Mammary microvascular endothelial cell (primary cell): ENCODE measurements around the gene CELF4. TPM values are rescaled to one million over a fixed set of nuclear protein-coding genes. Genes with fewer than 3 reads are reported as not detected.

Experiments used
- total RNA-seq: library from RNA; depleted of rRNA; stranded (reverse); fragments of >200 nt; gene quantifications from 2 replicates; pipeline ENCODE4 v1.2.3, GENCODE V29; 2015

The CELF4 gene
- total RNA-seq, result not detected in 2 replicates

DNA sequence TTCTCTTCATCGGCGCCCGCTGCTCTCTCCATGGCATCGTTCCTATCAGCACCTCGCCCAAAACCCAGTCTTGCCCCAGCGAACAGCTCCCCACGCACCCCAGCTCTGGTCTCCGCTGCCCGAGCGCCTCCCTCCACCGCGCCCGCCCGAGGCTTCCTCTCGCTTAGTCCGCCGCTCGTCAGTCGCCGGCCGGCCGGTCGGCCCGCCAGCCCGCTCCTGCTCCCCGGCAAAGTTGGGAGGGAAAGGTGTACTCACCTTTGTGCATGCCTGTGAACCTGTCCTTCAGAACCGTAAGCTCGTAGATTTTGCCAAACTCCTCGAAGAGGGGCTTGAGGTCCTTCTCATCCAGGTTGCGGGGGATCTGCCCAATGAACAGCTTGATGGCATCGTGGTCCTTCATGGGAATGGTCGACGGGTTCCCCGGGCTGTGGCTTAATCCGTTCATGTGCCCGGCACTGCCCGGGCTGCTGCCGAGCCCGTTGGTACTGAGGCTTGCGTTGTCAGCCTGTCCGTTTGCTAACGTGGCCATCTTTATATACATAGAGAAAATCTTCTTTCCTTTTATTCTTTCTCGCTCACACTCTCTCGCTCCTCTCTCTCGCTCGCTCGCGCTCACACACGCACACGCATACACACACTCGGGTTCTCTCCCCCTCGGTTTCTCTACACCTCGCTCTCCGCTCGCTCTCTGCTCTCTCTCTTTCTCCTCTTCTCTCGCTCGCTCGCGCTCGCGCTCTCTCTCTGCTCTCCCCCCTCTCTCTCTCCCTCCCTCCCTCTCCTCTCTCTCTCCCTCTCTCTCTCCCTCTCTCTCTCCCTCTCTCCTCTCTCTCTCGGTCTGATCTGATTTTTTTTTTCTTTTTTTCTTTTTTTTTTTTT is at the start of gene CELF4:
CELF4 (minus strand) TSS at position 698 of the 876 bp plus-strand sequence.

